Activated naive CD4-positive, alpha-beta T cell treated with anti-CD3 and anti-CD28 coated beads, Interleukin-2, amount 50 U/mL, for 24 hours (primary cell): Measurements from ENCODE around the gene CENPVL3.
A peak's percentile ranks its signal among the peaks of the same experiment; 100 is the strongest.
"Not testable (repeated sequence)": the region's sequence is repeated elsewhere in the genome, so short reads cannot be mapped to it uniquely, and the experiment has no call there.

Experiments used
- H3K27ac Mint-ChIP-seq: one replicate; pipeline ENCODE4 v1.8.0; 2021; ENCODE audit warnings: mild to moderate bottlenecking, mixed read lengths
- H3K27me3 Mint-ChIP-seq: one replicate; pipeline ENCODE4 v1.8.0; 2021; ENCODE audit warnings: mixed read lengths
- H3K36me3 Mint-ChIP-seq: one replicate; pipeline ENCODE4 v1.8.0; 2021; ENCODE audit warnings: mixed read lengths
- H3K4me1 Mint-ChIP-seq: one replicate; pipeline ENCODE4 v1.8.0; 2021; ENCODE audit warnings: mixed read lengths
- H3K4me3 Mint-ChIP-seq: one replicate; pipeline ENCODE4 v1.8.0; 2021; ENCODE audit warnings: mild to moderate bottlenecking, mixed read lengths
- H3K9me3 Mint-ChIP-seq: one replicate; pipeline ENCODE4 v1.8.0; 2021; ENCODE audit warnings: mixed read lengths

The CENPVL3 gene

GRCh38 chrX:51618241-51619155 lies at the start of gene CENPVL3:
TSS of gene CENPVL3 (minus strand) at chrX:51618912. CDS start at chrX:51618873, 39 bp downstream.
- not testable (repeated sequence) for H3K4me1 Mint-ChIP-seq
- peaks cover 32% of the 10 kb centered on the region for H3K27me3 Mint-ChIP-seq

GRCh38 chrX:51665981-51666380 lies 47.3 kb upstream of the CENPVL3 start:
- H3K27me3 Mint-ChIP-seq, result peaks cover 2% of the 10 kb centered on the region
- H3K27ac Mint-ChIP-seq, result no peak overlapping the region
- no peaks in the 10 kb centered on the region for H3K36me3 Mint-ChIP-seq
- peaks cover 6% of the 10 kb centered on the region for H3K4me1 Mint-ChIP-seq
- peak overlapping the region; percentile 36 for H3K4me3 Mint-ChIP-seq
- no peaks in the 10 kb centered on the region for H3K9me3 Mint-ChIP-seq

More at GRCh38 chrX:51618241-51619155, at the start of gene CENPVL3:
- not testable (repeated sequence) for H3K9me3 Mint-ChIP-seq, H3K36me3 Mint-ChIP-seq, H3K27ac Mint-ChIP-seq
- H3K4me3 Mint-ChIP-seq, result peak within 1 kb of the TSS; percentile 76

- Mint-ChIP-seq H3K27me3 (peaks cover 10% of the 10 kb centered on the region), H3K4me1 (no peaks in the 10 kb centered on the region), H3K9me3 (no peaks in the 10 kb centered on the region), H3K36me3 (no peaks in the 10 kb centered on the region), H3K27ac (no peak overlapping the region), H3K4me3 (no peak overlapping the region)
These were observed 24.7 kb upstream of the CENPVL3 start for GRCh38 chrX:51643377-51643776.

GRCh38 chrX:51641421-51642021 lies 22.8 kb upstream of the CENPVL3 start:
- no peaks in the 10 kb centered on the region for H3K4me1 Mint-ChIP-seq

GRCh38 chrX:51636511-51636910 lies 17.8 kb upstream of the CENPVL3 start:
- not testable (repeated sequence) for H3K27me3 Mint-ChIP-seq, H3K36me3 Mint-ChIP-seq, H3K4me3 Mint-ChIP-seq, H3K27ac Mint-ChIP-seq, H3K4me1 Mint-ChIP-seq, H3K9me3 Mint-ChIP-seq

More at GRCh38 chrX:51641421-51642021, 22.8 kb upstream of the CENPVL3 start:
- Mint-ChIP-seq H3K9me3 (no peaks in the 10 kb centered on the region), H3K4me3 (no peak overlapping the region), H3K27me3 (peaks cover 9% of the 10 kb centered on the region), H3K36me3 (no peaks in the 10 kb centered on the region), H3K27ac (no peak overlapping the region)

- Mint-ChIP-seq H3K27me3 (peaks cover 17% of the 10 kb centered on the region), H3K9me3 (no peaks in the 10 kb centered on the region), H3K36me3 (no peaks in the 10 kb centered on the region), H3K27ac (no peak overlapping the region), H3K4me1 (peaks cover 9% of the 10 kb centered on the region), H3K4me3 (no peak overlapping the region)
These were observed 4.2 kb downstream of the CENPVL3 start for GRCh38 chrX:51614353-51615012.

- Mint-ChIP-seq H3K27ac (no peak overlapping the region), H3K27me3 (no peaks in the 10 kb centered on the region), H3K4me3 (no peak overlapping the region), H3K9me3 (no peaks in the 10 kb centered on the region), H3K4me1 (no peaks in the 10 kb centered on the region), H3K36me3 (no peaks in the 10 kb centered on the region)
These were observed 9.9 kb downstream of the CENPVL3 start for GRCh38 chrX:51608766-51609165.

GRCh38 chrX:51608126-51608525 lies 10.6 kb downstream of the CENPVL3 start:
- Mint-ChIP-seq H3K36me3 (no peaks in the 10 kb centered on the region), H3K27ac (no peak overlapping the region), H3K4me3 (no peak overlapping the region), H3K9me3 (no peaks in the 10 kb centered on the region), H3K4me1 (no peaks in the 10 kb centered on the region), H3K27me3 (no peaks in the 10 kb centered on the region)

GRCh38 chrX:51606446-51606845 lies 12.3 kb downstream of the CENPVL3 start:
- Mint-ChIP-seq H3K9me3 (no peaks in the 10 kb centered on the region), H3K36me3 (no peaks in the 10 kb centered on the region), H3K4me3 (no peak overlapping the region), H3K27me3 (no peaks in the 10 kb centered on the region), H3K27ac (no peak overlapping the region), H3K4me1 (no peaks in the 10 kb centered on the region)

- peaks cover 15% of the 10 kb centered on the region for H3K27me3 Mint-ChIP-seq
- H3K36me3 Mint-ChIP-seq, result no peaks in the 10 kb centered on the region
- H3K4me1 Mint-ChIP-seq, result no peaks in the 10 kb centered on the region
- H3K27ac Mint-ChIP-seq, result no peak overlapping the region
- H3K4me3 Mint-ChIP-seq, result no peak overlapping the region
- H3K9me3 Mint-ChIP-seq, result no peaks in the 10 kb centered on the region
These were observed 19.8 kb downstream of the CENPVL3 start for GRCh38 chrX:51598899-51599298.

- H3K36me3 Mint-ChIP-seq, result no peaks in the 10 kb centered on the region
- peaks cover under 1% of the 10 kb centered on the region for H3K27me3 Mint-ChIP-seq
- H3K9me3 Mint-ChIP-seq, result no peaks in the 10 kb centered on the region
- H3K4me3 Mint-ChIP-seq, result no peak overlapping the region
- H3K4me1 Mint-ChIP-seq, result no peaks in the 10 kb centered on the region
- no peak overlapping the region for H3K27ac Mint-ChIP-seq
These were observed 46.8 kb downstream of the CENPVL3 start for GRCh38 chrX:51571874-51572273.

GRCh38 chrX:51569561-51569960 lies 49.2 kb downstream of the CENPVL3 start:
- Mint-ChIP-seq H3K36me3 (no peaks in the 10 kb centered on the region), H3K4me3 (no peak overlapping the region), H3K9me3 (no peaks in the 10 kb centered on the region), H3K27ac (no peak overlapping the region), H3K4me1 (no peaks in the 10 kb centered on the region), H3K27me3 (no peaks in the 10 kb centered on the region)

- no peak overlapping the region for H3K27ac Mint-ChIP-seq
- no peak overlapping the region for H3K4me3 Mint-ChIP-seq
- no peaks in the 10 kb centered on the region for H3K27me3 Mint-ChIP-seq
- no peaks in the 10 kb centered on the region for H3K36me3 Mint-ChIP-seq
- H3K9me3 Mint-ChIP-seq, result no peaks in the 10 kb centered on the region
- no peaks in the 10 kb centered on the region for H3K4me1 Mint-ChIP-seq
These were observed 50.1 kb downstream of the CENPVL3 start for GRCh38 chrX:51568586-51568985.
